ENCODE results near the gene PAPPA. TPM values are rescaled to one million over a fixed set of nuclear protein-coding genes. Genes with fewer than 3 reads are reported as not detected.

Gene PAPPA
- total RNA-seq, 1 experiment from 2014 or later, result 0.17 TPM

GRCh38 chr9:116323012-116323411, 169.4 kb downstream of the PAPPA start:
- no peak overlapping the region for H3K14ac ChIP-seq (ENCODE audit: insufficient read depth, low read length)
- no peak overlapping the region for H3K23ac ChIP-seq (ENCODE audit: insufficient read length, low read depth, low read length)
- peaks cover 5% of the 10 kb centered on the region for H3K4me1 ChIP-seq (ENCODE audit: insufficient read depth, low read length)
- H3K4me1 Mint-ChIP-seq, result peaks cover 36 to 45% of the 10 kb centered on the region in 2 experiments
- H2AFZ ChIP-seq (ENCODE audit: low read length), result no peak overlapping the region
- no peak overlapping the region for H2BK120ac ChIP-seq (ENCODE audit: low read depth, low read length, poor library complexity, severe bottlenecking)
- H3K18ac ChIP-seq (ENCODE audit: insufficient read length, low read depth, low read length), result no peak overlapping the region
- no peaks in the 10 kb centered on the region for H3K36me3 Mint-ChIP-seq (ENCODE audit: insufficient read depth in 1 of 3, low read depth in 3 of 3)
- H2AK5ac ChIP-seq (ENCODE audit: insufficient read length, low read length), result no peak overlapping the region
- no peak overlapping the region for H4K5ac ChIP-seq (ENCODE audit: insufficient read length, low read depth, low read length)
- no peak overlapping the region for H3T11ph ChIP-seq (ENCODE audit: low read length)
- DNase-seq, result no peak
- no peaks in the 10 kb centered on the region for H4K20me1 ChIP-seq (ENCODE audit: control insufficient read depth, insufficient read depth, insufficient read length)
- no peak overlapping the region for H2BK15ac ChIP-seq (ENCODE audit: low read depth, low read length)
- no peak overlapping the region for H3K27ac ChIP-seq (ENCODE audit: insufficient read length, low read depth, low read length)
- H3K4me3 Mint-ChIP-seq, result no peak overlapping the region; a peak in 1 of 5 replicates
- TF ChIP-seq, protein P1, sequence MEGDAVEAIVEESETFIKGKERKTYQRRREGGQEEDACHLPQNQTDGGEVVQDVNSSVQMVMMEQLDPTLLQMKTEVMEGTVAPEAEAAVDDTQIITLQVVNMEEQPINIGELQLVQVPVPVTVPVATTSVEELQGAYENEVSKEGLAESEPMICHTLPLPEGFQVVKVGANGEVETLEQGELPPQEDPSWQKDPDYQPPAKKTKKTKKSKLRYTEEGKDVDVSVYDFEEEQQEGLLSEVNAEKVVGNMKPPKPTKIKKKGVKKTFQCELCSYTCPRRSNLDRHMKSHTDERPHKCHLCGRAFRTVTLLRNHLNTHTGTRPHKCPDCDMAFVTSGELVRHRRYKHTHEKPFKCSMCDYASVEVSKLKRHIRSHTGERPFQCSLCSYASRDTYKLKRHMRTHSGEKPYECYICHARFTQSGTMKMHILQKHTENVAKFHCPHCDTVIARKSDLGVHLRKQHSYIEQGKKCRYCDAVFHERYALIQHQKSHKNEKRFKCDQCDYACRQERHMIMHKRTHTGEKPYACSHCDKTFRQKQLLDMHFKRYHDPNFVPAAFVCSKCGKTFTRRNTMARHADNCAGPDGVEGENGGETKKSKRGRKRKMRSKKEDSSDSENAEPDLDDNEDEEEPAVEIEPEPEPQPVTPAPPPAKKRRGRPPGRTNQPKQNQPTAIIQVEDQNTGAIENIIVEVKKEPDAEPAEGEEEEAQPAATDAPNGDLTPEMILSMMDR (conservative IDR thresholded peaks at IDR 0.05), result no peak
- no CpG with 5 or more reads among the region's 11 CpGs for WGBS (ENCODE audit: extremely low coverage, insufficient read length, low lambda C conversion rate)
- no peaks in the 10 kb centered on the region for H3K79me2 ChIP-seq (ENCODE audit: insufficient read depth, low read length)
- H3K27me3 Mint-ChIP-seq (ENCODE audit: low read depth), result peaks cover 16% of the 10 kb centered on the region
- H4K91ac ChIP-seq (ENCODE audit: insufficient read length, low read depth, low read length), result no peak overlapping the region
- no peak overlapping the region for H2BK20ac ChIP-seq (ENCODE audit: low read depth, low read length, poor library complexity, severe bottlenecking)
- H3K27ac Mint-ChIP-seq, result no peak overlapping the region
- no peak overlapping the region for H4K8ac ChIP-seq (replicated peaks; ENCODE audit: insufficient read length, low read depth, low read length)
- H3K4ac ChIP-seq (ENCODE audit: low read depth, low read length), result no peak overlapping the region
- no peaks in the 10 kb centered on the region for H3K79me1 ChIP-seq (ENCODE audit: insufficient read depth, low read depth, low read length, poor library complexity, severe bottlenecking)
- no peaks in the 10 kb centered on the region for H3K9me3 ChIP-seq (ENCODE audit: control insufficient read depth, low read depth, low read length)
- H2BK5ac ChIP-seq (ENCODE audit: insufficient read length, low read length), result no peak overlapping the region
- no peak overlapping the region for H3K9ac ChIP-seq (ENCODE audit: extremely low read depth, insufficient read length, low read length)
- H3K56ac ChIP-seq (ENCODE audit: insufficient read length, low read depth, low read length), result no peak overlapping the region
- peaks cover 0 to 3% of the 10 kb centered on the region in 2 experiments; a peak in 2 of 5 replicates for H3K9me3 Mint-ChIP-seq
- H3K4me2 ChIP-seq (ENCODE audit: insufficient read depth, insufficient read length, low read length), result no peak overlapping the region
- H3K27me3 ChIP-seq (ENCODE audit: insufficient read depth, low read length), result no peaks in the 10 kb centered on the region
- no peak overlapping the region for H2BK12ac ChIP-seq (ENCODE audit: insufficient read length, low read depth, low read length)
- no peaks in the 10 kb centered on the region for H3K23me2 ChIP-seq (ENCODE audit: insufficient read length, low read depth, low read length, poor library complexity, severe bottlenecking)

All from H9 (cell line).